Activated CD8-positive, alpha-beta memory T cell treated with anti-CD3 and anti-CD28 coated beads, Interleukin-2, amount 50 U/mL, for 24 hours (primary cell): ENCODE measurements around the gene ATP8B1.

Experiments used
- DNase-seq: peaks from one replicate; pipeline ENCODE4 v3.0.0-alpha.2; 2020; ENCODE audit errors: extremely low read depth

The ATP8B1 gene

GRCh38 chr18:57624988-57625387, 178.1 kb downstream of the ATP8B1 start:
- no peak for DNase-seq

DNA sequence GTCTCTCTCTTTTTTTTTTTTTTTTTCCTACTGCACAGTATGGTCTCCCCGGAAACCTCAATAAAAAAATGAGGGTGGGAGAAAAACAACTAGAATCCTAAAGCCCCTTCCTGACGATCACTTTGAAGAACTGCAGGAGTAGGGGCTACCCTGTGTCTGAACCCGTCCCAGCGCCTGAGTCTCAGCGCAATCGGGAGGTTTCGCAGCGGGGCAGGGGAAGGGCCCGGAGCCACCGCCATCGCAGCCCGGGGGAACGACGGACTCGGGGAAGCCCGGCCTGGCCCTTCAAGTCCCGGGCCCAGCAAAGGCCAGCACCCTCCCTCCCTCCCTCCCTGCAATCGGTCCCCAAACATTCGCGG, 181.9 kb downstream of the ATP8B1 start:
- DNase-seq = no peak

GRCh38 chr18:57619876-57620275, 183.2 kb downstream of the ATP8B1 start:
- DNase-seq = no peak

- no peak for DNase-seq
These were observed 184.2 kb downstream of the ATP8B1 start for GRCh38 chr18:57618910-57619309.

GRCh38 chr18:57603871-57604270, 199.2 kb downstream of the ATP8B1 start:
- DNase-seq = no peak
